Psoas muscle (tissue), 8 donors: ENCODE measurements around the gene RHO. TPM values are rescaled to one million over a fixed set of nuclear protein-coding genes. Genes with fewer than 3 reads are reported as not detected.
"Not testable (repeated sequence)": the region's sequence is repeated elsewhere in the genome, so short reads cannot be mapped to it uniquely, and the experiment has no call there.

Experiments
- ATAC-seq, 4 donors: fragments of 200-7000 bp; cut with Tn5 transposase; one replicate each; pipeline ENCODE4 v1.9.1; 2020; ENCODE audit warnings: moderate library complexity in 3 of 4, mild to moderate bottlenecking in 2 of 4
- DNase-seq, 2 donors: peaks; one replicate each; pipeline ENCODE4 v3.0.0-alpha.2; 2020
- H3K27ac ChIP-seq: fragments of 200-600 bp; one replicate; pipeline ENCODE4 v1.8.0; 2022
- H3K27me3 ChIP-seq, 3 donors: fragments of 200-600 bp in 1 of 3; one replicate each; pipeline versions ENCODE4 v1.6.1 to v1.8.0; 2013 to 2022; ENCODE audit warnings: low read length in 2 of 3, mild to moderate bottlenecking in 2 of 3, moderate library complexity in 1 of 3; ENCODE audit not compliant: insufficient read depth in 3 of 3
- H3K36me3 ChIP-seq, 2 donors: fragments of 200-600 bp in 1 of 2; one replicate each; pipeline versions ENCODE4 v1.6.1 to v1.8.0; 2013 to 2022; ENCODE audit warnings: low read depth in 1 of 2, mild to moderate bottlenecking in 1 of 2, moderate library complexity in 1 of 2; ENCODE audit not compliant: insufficient read depth in 1 of 2
- H3K4me1 ChIP-seq: fragments of 200-600 bp; one replicate; pipeline ENCODE4 v1.8.0; 2022
- H3K4me3 ChIP-seq: fragments of 200-600 bp; one replicate; pipeline ENCODE4 v1.8.0; 2022; ENCODE audit warnings: mild to moderate bottlenecking
- H3K9me3 ChIP-seq: fragments of 200-600 bp; one replicate; pipeline ENCODE4 v1.8.0; 2022
- WGBS, 3 donors: extraction: QIAGEN DNeasy Blood & Tissue Kit; methylation state at CpG; one replicate each; pipeline versions ENCODE4 v1.1.6 to v1.1.7; 2013; 5-methylcytosine and 5-hydroxymethylcytosine counted together
- intact Hi-C, 2 donors: fragments of 100-400 bp; cut with DNase I; formaldehyde crosslinking; loops; one replicate each; pipeline versions ENCODE4 v1.11.0 to v1.14.2; 2022
- polyA plus RNA-seq, 3 donors: library from polyadenylated mRNA; stranded (reverse); fragments of 200-250 nt; gene quantifications; one replicate each; pipeline ENCODE4 v1.2.3, GENCODE V29; 2013
- total RNA-seq, 4 donors: library from RNA; stranded (reverse); fragmentation: NEBNext Ultra II Directional in 2 of 4; extraction: Animal tissue kit (Norgen Biotek cat#: 25700) in 2 of 4; gene quantifications; one replicate each; pipeline versions ENCODE4 v1.2.1 to v1.2.4, GENCODE V29; 2021 to 2023
- TF ChIP-seq, protein P1 (sequence below): fragments of 200-600 bp; IDR thresholded peaks from one replicate; pipeline ENCODE4 v1.8.0; 2022; ENCODE audit warnings: antibody characterized with exemption
- donor health status: healthy with polysubstance abuse.
- donor health status: DM: no; HTN: no; CAD: no; lungs with moderate emphysema.
- donor health status: Bipolar disorder and iron deficiency.
- donor health status: healthy.
- donor health status: DM: yes; HTN: yes; CAD: no.
- donor health status: DM: no; HTN: no; CAD: no.
- donor health status: DM: no; HTN: no; CAD: no.
- donor health status: DM: yes; HTN: yes; CAD: no.

RHO gene
- total and polyA plus RNA-seq, 7 donors, result 0.01 TPM; not detected in 6

DNA sequence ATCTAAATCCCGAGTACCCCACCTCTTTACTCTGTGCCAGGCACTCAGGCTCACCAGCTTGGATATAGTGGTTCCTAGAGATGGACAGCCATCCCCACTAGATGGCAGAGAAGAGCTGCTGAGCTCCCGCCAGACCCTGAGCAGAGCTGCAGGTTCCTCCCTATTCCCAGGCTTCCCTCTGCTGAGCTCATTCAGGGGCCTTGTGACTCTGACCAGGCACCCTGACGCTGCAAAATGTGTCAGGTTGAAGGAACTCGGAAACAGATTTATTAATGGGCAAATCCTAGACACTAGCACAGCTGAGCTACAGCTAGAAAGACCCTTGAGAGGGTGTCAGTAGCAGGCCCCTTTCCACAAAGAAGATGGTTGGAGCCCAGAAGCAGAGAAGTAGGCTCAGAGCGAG, 38.2 kb upstream of the RHO start:
- Histone ChIP-seq H3K4me1 (peaks cover 39% of the 10 kb centered on the region), H3K4me3 (no peak overlapping the region), H3K27me3 (no peaks in the 10 kb centered on the region), H3K27ac (peak overlapping the region; percentile 72), H3K9me3 (no peaks in the 10 kb centered on the region), H3K36me3 (peaks cover 0 to 3% of the 10 kb centered on the region in 2 donors)
- peak; percentile 81 to 88 for DNase-seq
- WGBS, 3 donors, result 19 to 20% (median 20%) methylated on average over 5 of the region's 5 CpGs
- intact Hi-C loops, result loop anchor here (1.0 to 5.0 kb wide), 5 partner anchors 117 to 443 kb away; partner anchors contain the start of gene PLXND1 (in 1 of the 2)
- TF ChIP-seq, protein P1, sequence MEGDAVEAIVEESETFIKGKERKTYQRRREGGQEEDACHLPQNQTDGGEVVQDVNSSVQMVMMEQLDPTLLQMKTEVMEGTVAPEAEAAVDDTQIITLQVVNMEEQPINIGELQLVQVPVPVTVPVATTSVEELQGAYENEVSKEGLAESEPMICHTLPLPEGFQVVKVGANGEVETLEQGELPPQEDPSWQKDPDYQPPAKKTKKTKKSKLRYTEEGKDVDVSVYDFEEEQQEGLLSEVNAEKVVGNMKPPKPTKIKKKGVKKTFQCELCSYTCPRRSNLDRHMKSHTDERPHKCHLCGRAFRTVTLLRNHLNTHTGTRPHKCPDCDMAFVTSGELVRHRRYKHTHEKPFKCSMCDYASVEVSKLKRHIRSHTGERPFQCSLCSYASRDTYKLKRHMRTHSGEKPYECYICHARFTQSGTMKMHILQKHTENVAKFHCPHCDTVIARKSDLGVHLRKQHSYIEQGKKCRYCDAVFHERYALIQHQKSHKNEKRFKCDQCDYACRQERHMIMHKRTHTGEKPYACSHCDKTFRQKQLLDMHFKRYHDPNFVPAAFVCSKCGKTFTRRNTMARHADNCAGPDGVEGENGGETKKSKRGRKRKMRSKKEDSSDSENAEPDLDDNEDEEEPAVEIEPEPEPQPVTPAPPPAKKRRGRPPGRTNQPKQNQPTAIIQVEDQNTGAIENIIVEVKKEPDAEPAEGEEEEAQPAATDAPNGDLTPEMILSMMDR, result peak; percentile 88
- peak; percentile 87 for ATAC-seq

DNA sequence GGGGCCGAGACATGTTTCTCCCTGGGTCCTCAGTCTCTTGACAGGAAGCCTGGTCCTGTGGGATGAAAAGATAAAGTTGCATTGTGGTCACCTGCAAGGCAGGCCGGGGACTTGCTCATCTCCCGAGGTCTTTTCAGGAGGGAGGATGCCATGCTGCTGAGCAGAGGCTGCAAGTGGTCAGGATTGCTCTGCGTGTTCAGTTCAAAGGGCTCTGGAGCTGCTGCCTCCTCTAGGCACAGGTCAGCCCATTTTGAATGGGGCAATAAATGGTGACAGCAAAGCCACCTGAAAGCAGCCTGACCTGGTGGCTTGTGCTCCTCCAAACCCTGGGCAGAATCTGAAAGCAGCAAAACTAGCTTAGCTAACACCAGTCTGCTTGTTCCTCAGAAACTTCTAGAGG, 37.4 kb upstream of the RHO start:
- not testable (repeated sequence) for H3K36me3 ChIP-seq, DNase-seq, H3K27me3 ChIP-seq, H3K9me3 ChIP-seq, ATAC-seq, H3K4me3 ChIP-seq
- Histone ChIP-seq H3K4me1 (peaks cover 31% of the 10 kb centered on the region), H3K27ac (peak overlapping the region; percentile 72)
- WGBS, 3 donors, result 81 to 89% (median 82%) methylated on average over 4 of the region's 4 CpGs
- intact Hi-C loops, result loop anchor here (2.0 to 5.0 kb wide), 4 partner anchors 116 to 442 kb away; partner anchors contain the start of gene PLXND1 (in 1 of the 2)

DNA sequence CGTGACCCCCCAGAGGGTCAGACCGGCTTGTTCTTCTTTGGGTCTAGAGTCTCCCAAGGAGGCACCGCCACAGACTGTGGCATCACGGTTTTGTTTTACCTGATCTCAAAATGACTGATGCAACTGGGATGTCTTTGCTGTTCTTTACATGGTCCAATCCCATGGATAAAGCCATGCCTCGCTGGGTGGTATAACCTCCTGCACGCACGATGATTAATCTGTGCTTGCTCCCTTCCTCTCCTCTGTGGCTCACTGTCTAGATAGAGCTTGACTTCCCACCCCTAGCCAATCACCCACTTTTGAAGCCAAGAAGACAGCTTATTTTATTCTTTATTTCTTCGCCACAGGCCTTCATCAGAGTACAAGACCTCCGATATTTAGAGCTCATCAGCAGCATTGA, 36.6 kb upstream of the RHO start:
- DNase-seq, result no peak
- WGBS, 3 donors, result 92 to 96% (median 96%) methylated on average over 9 of the region's 9 CpGs

DNA sequence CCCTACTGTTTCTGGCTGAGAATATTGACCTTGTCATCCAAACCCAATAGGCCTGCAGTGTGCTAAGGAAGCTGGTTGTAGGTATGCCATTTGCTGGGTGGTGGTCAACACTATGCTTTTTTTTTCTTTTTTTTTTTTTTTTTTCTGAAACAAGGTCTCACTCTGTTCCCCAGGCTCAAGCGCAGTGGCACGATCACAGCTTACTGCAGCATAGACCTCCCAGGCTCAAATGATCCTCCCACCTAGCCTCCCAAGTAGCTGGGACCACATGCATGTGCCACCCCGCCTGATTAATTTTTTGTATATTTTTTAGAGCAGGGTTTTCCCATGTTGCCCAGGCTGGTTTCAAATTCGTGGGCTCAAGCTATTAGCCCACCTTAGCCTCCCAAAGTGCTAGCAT, 35.7 kb upstream of the RHO start:
- ATAC-seq, result no peak

More for the DNA sequence above, 36.6 kb upstream of the RHO start:
- no peaks in the 10 kb centered on the region for H3K27me3 ChIP-seq
- H3K36me3 ChIP-seq, result peaks cover 0 to 3% of the 10 kb centered on the region in 2 donors
- intact Hi-C loops, result loop anchor here (2.0 to 5.0 kb wide), 4 partner anchors 116 to 441 kb away; partner anchors contain the start of gene PLXND1 (in 1 of the 2)
- TF ChIP-seq, protein P1, result no peak
- H3K4me3 ChIP-seq, result no peak overlapping the region
- peaks cover 26% of the 10 kb centered on the region for H3K4me1 ChIP-seq
- H3K9me3 ChIP-seq, result no peaks in the 10 kb centered on the region
- no peak overlapping the region for H3K27ac ChIP-seq
- ATAC-seq, result no peak

DNA sequence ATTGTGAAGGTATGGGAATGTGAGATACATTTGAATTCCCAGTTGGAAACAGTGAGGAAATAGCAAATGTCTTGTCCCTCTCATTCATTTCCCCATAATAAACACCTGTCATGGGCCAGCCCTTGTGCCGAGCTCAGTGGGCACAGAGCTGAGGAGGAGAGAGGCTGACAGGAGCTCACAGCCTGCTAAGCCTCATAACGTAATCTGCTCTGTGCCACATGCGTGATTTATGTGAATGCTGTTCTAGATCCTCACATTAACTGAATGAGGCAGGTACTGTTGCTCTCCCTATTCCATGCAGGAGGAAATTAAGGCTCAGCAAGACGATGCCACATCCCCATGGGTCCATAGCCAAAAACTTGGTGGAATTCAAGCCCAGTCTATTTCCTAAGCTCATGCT, 35.2 kb upstream of the RHO start:
- Histone ChIP-seq H3K27ac (peak overlapping the region; percentile 67), H3K9me3 (no peaks in the 10 kb centered on the region), H3K4me1 (peaks cover 18% of the 10 kb centered on the region), H3K36me3 (peaks cover 0 to 3% of the 10 kb centered on the region in 2 donors), H3K27me3 (no peaks in the 10 kb centered on the region), H3K4me3 (no peak overlapping the region)
- intact Hi-C loops, result loop anchor here in 1 of 2 donors (5.0 kb wide), 2 partner anchors 114 to 334 kb away; partner anchors contain the start of gene PLXND1
- DNase-seq, result no peak
- peak in 2 of 4 donors; percentile 24 to 28 for ATAC-seq
- WGBS, 3 donors, result 60 to 82% (median 72%) methylated on average over 4 of the region's 4 CpGs
- TF ChIP-seq, protein P1, result no peak

More for the DNA sequence above, 35.7 kb upstream of the RHO start:
- no peak overlapping the region for H3K27ac ChIP-seq
- WGBS, 3 donors, result 93 to 97% (median 96%) methylated on average over 4 of the region's 4 CpGs
- H3K27me3 ChIP-seq, result no peaks in the 10 kb centered on the region
- H3K4me3 ChIP-seq, result no peak overlapping the region
- DNase-seq, result no peak
- TF ChIP-seq, protein P1, result no peak
- intact Hi-C loops, result loop anchor here in 1 of 2 donors (5.0 kb wide), 2 partner anchors 115 to 335 kb away; partner anchors contain the start of gene PLXND1
- H3K9me3 ChIP-seq, result no peaks in the 10 kb centered on the region
- peaks cover 18% of the 10 kb centered on the region for H3K4me1 ChIP-seq
- H3K36me3 ChIP-seq, result peaks cover 0 to 3% of the 10 kb centered on the region in 2 donors

DNA sequence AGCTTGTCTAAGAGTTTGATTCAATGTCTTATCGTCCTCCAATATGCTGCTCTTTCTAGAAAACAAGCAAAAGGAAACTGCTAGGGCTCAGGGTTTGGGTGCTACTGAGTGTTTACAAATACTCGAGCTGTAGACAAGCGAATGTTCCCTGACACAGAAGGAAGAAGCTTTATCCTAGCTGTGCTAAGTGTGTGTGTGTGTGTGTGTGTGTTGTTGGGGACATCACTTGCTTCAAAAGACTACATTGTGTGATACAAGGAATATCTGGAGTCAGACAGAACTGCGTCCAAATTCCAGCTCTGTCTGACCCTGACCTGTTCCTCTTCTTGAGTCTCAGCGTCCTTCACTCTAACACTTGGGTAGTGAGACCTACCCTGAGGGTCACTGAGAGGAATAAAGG, 33.9 kb upstream of the RHO start:
- H3K27ac ChIP-seq, result peak overlapping the region; percentile 67
- not testable (repeated sequence) for H3K9me3 ChIP-seq, DNase-seq, H3K27me3 ChIP-seq, H3K4me3 ChIP-seq, H3K36me3 ChIP-seq, ATAC-seq
- 69 to 77% (median 73%) methylated on average over 5 of the region's 5 CpGs for WGBS, 3 donors
- intact Hi-C loops, result loop anchor here in 1 of 2 donors (5.0 kb wide), 2 partner anchors 113 to 333 kb away; partner anchors contain the start of gene PLXND1
- peaks cover 20% of the 10 kb centered on the region for H3K4me1 ChIP-seq

DNA sequence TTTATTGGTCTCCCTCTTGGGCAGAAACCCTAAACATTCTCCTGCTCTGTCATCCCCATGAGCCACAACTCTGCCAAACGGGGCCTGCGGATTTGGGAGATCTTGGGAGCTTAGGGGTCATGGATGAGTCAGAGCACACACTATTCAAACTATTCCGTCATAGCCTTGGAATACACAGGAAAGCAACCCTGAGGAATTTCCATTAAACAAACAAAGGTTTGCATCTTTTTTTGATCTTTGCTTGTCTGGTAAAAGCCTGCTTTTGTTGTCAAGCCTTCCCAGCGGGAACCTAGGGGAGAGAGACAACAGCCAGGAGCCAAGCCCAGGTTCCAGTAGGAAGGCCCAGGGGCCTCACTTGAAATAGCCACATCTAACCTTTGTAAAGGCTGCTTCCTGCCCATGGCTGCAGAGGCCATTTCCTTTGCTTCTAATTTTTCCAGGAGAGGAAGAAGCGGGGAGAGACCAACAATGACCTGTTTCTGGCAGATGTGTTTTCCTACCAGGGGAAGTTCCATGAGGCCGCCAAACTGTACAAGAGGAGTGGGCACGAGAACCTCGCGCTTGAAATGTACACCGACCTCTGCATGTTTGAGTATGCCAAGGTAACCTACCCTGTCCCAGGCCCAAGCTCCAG, 33.3 kb upstream of the RHO start:
- ATAC-seq, H3K4me3 ChIP-seq, DNase-seq, H3K9me3 ChIP-seq, H3K27me3 ChIP-seq, intact Hi-C loops, H3K36me3 ChIP-seq: not testable (repeated sequence)
- 76 to 81% (median 77%) methylated on average over 10 of the region's 10 CpGs for WGBS, 3 donors
- peak overlapping the region; percentile 67 for H3K27ac ChIP-seq
- H3K4me1 ChIP-seq, result peaks cover 17% of the 10 kb centered on the region
